PC-9 (cell line): ENCODE data around the gene KAT7. TPM values are rescaled to one million over a fixed set of nuclear protein-coding genes. Genes with fewer than 3 reads are reported as not detected.

Experiments
- BruUV-seq: library from RNA; stranded (reverse); fragments of 400-500 nt; replicated peaks from 2 replicates; lab custom pipeline; 2021; lab: Mats Ljungman, UMichigan
- CTCF ChIA-PET: fragments of 300-600 bp; sonication (Branson Sonifier 250); formaldehyde crosslinking; loops from one replicate; lab custom pipeline; 2022; ENCODE audit warnings: antibody characterized with exemption; lab: Charles Lee
- POLR2A ChIA-PET: fragments of 300-600 bp; sonication (Branson Sonifier 250); formaldehyde crosslinking; loops from one replicate; lab custom pipeline; 2022; ENCODE audit warnings: antibody characterized with exemption; ENCODE audit not compliant: unreplicated experiment; lab: Charles Lee
- DNase-seq, 2 experiments: peaks; one replicate each; pipeline versions ENCODE4 v3.0.0 to v3.0.0-alpha.2; 2015 to 2022; ENCODE audit warnings: mixed read lengths in 1 of 2
- H2AFZ ChIP-seq: fragments of 200-600 bp; sonication (generic); 2 replicates; pipeline ENCODE4 v1.8.1; 2017; ENCODE audit warnings: antibody characterized with exemption
- H3F3A ChIP-seq: fragments of 200-600 bp; sonication (generic); 2 replicates; pipeline ENCODE4 v1.8.1; 2017; ENCODE audit warnings: antibody characterized with exemption, mild to moderate bottlenecking, low read depth; ENCODE audit not compliant: insufficient read depth
- H3K27ac ChIP-seq: fragments of 200-600 bp; sonication (generic); 2 replicates; pipeline ENCODE4 v1.6.1; 2016; ENCODE audit warnings: mixed run types
- H3K27me3 ChIP-seq: fragments of 200-600 bp; sonication (generic); 2 replicates; pipeline ENCODE4 v1.6.1; 2016; ENCODE audit warnings: low read depth, mixed run types; ENCODE audit not compliant: insufficient read depth
- H3K36me3 ChIP-seq: fragments of 200-600 bp; sonication (generic); 2 replicates; pipeline ENCODE4 v1.6.1; 2016; ENCODE audit warnings: low read depth, mixed run types
- H3K4me1 ChIP-seq: fragments of 200-600 bp; sonication (generic); replicated peaks from 2 replicates; pipeline ENCODE4 v1.6.1; 2016; ENCODE audit warnings: mixed run types; ENCODE audit not compliant: insufficient read depth
- H3K4me2 ChIP-seq: fragments of 200-600 bp; sonication (generic); 2 replicates; pipeline ENCODE4 v1.6.1; 2017; ENCODE audit warnings: mixed run types
- H3K4me3 ChIP-seq: fragments of 200-600 bp; sonication (generic); 2 replicates; pipeline ENCODE4 v1.6.1; 2016; ENCODE audit warnings: mixed run types
- H3K79me2 ChIP-seq: fragments of 200-600 bp; sonication (generic); 2 replicates; pipeline ENCODE4 v1.6.1; 2017; ENCODE audit warnings: low read depth, mixed run types
- H3K9me2 ChIP-seq: fragments of 200-600 bp; sonication (generic); 2 replicates; pipeline ENCODE4 v1.8.1; 2017; ENCODE audit warnings: mild to moderate bottlenecking; ENCODE audit not compliant: insufficient read depth
- H3K9me3 ChIP-seq: fragments of 200-600 bp; sonication (generic); 2 replicates; pipeline ENCODE4 v1.8.1; 2016; ENCODE audit warnings: low read depth; ENCODE audit not compliant: insufficient read depth
- H4K20me1 ChIP-seq: fragments of 200-600 bp; sonication (generic); 2 replicates; pipeline ENCODE4 v1.8.1; 2017; ENCODE audit not compliant: insufficient read depth
- EZH2 ChIP-seq: fragments of 200-600 bp; sonication (generic); IDR thresholded peaks from 2 replicates; pipeline ENCODE4 v1.8.0; 2017; ENCODE audit warnings: antibody characterized with exemption, low read depth
- intact Hi-C: fragments of 100-400 bp; cut with micrococcal nuclease; formaldehyde crosslinking; loops from one replicate; pipeline ENCODE4 v1.10.0; 2022; ENCODE audit not compliant: unreplicated experiment
- total RNA-seq: library from RNA; stranded (reverse); gene quantifications from 2 replicates; pipeline ENCODE4 v1.2.3, GENCODE V29; 2021
- TF ChIP-seq, protein P1 (sequence below): fragments of 200-600 bp; sonication (generic); conservative IDR thresholded peaks from 2 replicates; pipeline ENCODE4 v1.6.1; 2017; ENCODE audit warnings: mixed run types, antibody characterized with exemption, mild to moderate bottlenecking, moderate library complexity

KAT7 gene
- total RNA-seq, 1 experiment from 2014 or later = 57.0 TPM

DNA sequence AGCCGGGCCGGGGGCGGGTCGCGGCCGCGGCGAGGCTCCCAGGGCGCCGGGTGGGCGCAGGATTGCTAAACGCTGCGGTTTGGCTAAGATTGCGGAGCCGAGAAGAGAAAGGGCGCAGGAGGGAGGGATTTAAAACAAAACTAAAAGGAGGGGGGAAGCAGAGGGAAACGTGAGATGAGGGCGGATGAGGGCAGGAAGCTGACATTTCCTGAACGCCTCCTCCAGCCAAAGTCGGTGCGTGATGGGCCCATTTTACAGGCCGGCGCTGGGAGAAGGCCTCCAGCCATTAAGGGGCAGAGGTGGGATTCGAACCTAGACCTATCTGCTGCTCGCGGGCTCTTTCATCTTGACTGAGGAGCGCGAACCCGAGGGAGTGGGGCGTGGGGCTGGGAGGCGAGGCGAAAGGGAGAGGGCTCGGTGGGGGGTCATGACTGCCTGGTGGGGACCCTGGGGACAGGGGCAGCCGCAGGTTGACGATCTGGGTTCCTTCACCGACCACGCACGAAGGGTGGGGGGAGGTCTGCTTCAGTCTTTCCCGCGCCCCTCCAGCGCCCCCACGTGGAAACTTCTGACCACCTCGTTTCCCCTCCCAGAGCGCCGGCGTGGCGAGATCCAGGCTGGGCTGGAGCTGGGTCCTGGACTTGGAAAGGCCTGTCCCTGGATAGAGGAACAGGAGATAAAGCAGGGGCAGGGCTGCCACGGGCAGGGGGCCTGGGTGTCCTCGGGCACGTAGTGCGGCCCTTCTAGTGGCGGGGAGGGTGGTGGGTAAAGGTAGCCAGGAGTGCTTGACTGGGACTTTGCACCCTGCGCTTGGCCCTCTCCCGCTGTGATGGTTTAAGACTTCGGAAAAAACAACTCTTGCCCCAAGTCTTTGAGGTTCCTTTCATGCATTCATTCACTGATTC, 63.2 kb downstream of the KAT7 start:
- Histone ChIP-seq H2AFZ (peak overlapping the region; percentile 69), H3K9me2 (no peaks in the 10 kb centered on the region), H4K20me1 (no peaks in the 10 kb centered on the region), H3K9me3 (no peaks in the 10 kb centered on the region), H3K27me3 (peaks cover 50% of the 10 kb centered on the region), H3K4me3 (peak overlapping the region; percentile 56; the same call in 1 of the 2 replicates), H3F3A (0 out of 2 replicates have a peak, but pooled peaks cover 2% of the 10 kb centered on the region), H3K36me3 (no peaks in the 10 kb centered on the region), H3K79me2 (no peaks in the 10 kb centered on the region), H3K4me2 (peak overlapping the region; percentile 77), H3K4me1 (peaks cover 5% of the 10 kb centered on the region), H3K27ac (no peak overlapping the region)
- ChIA-PET CTCF (interaction anchor here (0.6 kb wide), 1 partner anchor 457 kb away, joined by 4 read pairs; no protein-coding TSS in a partner anchor), POLR2A (no interaction called here)
- peak in 1 of 2 experiments; percentile 66 for DNase-seq
- TF ChIP-seq, protein P1, sequence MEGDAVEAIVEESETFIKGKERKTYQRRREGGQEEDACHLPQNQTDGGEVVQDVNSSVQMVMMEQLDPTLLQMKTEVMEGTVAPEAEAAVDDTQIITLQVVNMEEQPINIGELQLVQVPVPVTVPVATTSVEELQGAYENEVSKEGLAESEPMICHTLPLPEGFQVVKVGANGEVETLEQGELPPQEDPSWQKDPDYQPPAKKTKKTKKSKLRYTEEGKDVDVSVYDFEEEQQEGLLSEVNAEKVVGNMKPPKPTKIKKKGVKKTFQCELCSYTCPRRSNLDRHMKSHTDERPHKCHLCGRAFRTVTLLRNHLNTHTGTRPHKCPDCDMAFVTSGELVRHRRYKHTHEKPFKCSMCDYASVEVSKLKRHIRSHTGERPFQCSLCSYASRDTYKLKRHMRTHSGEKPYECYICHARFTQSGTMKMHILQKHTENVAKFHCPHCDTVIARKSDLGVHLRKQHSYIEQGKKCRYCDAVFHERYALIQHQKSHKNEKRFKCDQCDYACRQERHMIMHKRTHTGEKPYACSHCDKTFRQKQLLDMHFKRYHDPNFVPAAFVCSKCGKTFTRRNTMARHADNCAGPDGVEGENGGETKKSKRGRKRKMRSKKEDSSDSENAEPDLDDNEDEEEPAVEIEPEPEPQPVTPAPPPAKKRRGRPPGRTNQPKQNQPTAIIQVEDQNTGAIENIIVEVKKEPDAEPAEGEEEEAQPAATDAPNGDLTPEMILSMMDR = peak; percentile 74
- peak; percentile 94 for TF ChIP-seq EZH2
- no TSS peak for BruUV-seq
- intact Hi-C loops = loop anchor here (2.0 to 5.0 kb wide), 2 partner anchors 144 to 283 kb away; partner anchors contain the start of gene SLC35B1

DNA sequence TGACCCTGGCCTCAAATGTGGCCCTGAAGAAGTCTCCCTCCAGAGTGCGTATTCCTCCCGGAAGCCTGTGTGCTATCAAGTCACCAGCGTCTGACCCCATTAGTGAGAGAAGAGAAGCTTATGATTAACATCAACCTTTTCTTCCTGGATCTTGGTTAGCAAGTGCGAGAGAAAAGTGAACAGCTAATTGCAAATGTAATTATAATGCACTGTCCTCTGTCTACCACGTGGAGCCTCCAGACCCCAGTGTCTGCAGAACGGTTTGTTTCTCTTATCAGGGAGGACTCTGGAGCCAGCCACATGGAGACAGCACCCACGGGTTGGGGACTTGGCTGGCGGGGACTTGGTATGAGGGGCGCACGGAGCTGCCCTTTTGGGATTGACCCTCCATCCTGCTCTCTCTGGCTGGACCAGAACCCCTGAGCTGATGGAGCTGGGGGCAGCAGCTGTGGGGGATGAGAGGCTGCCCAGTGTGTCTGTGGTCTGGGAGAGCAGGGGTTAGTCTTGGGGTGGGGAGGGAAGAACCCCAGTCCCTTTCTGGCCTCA, 65.1 kb downstream of the KAT7 start:
- intact Hi-C loops = loop anchor here (5.0 kb wide), 1 partner anchor 146 kb away; the partner anchor contains the start of gene SLC35B1
- Histone ChIP-seq H3K27me3 (peaks cover 50% of the 10 kb centered on the region), H3K4me1 (peaks cover 5% of the 10 kb centered on the region), H3F3A (no peaks in the 10 kb centered on the region), H3K9me3 (no peaks in the 10 kb centered on the region), H4K20me1 (no peaks in the 10 kb centered on the region), H3K27ac (no peak overlapping the region), H3K4me2 (no peak overlapping the region), H3K4me3 (no peak overlapping the region), H3K36me3 (no peaks in the 10 kb centered on the region), H3K79me2 (no peaks in the 10 kb centered on the region), H2AFZ (no peak overlapping the region), H3K9me2 (no peaks in the 10 kb centered on the region)
- no peak for TF ChIP-seq EZH2
- TF ChIP-seq, protein P1 = no peak
- ChIA-PET CTCF (no interaction called here), POLR2A (interaction anchor here (0.5 to 0.6 kb wide), 2 partner anchors 325 to 434 kb away, joined by 4 to 9 read pairs; no protein-coding TSS in a partner anchor)
- DNase-seq = no peak
- BruUV-seq = no TSS peak

DNA sequence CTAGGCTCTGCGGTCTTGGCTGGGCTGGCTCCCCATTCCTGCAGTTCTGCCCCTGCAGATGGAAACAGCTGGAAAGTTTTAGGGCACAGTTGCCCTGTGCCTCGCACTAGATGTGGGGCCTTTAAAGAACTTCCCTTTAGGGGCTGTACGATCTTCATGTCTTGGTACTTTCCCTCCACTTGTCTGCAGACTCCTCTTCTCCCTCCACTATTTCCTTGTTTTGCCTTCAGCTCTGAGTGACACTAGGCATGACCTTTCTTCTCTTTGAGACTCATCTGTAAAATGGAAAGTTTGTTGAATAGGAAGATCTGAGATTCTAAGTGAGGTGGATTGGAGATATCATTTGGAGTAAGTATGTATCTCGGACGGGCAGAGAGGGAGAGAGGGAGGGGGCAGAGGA, 65.6 kb downstream of the KAT7 start:
- Histone ChIP-seq H3K9me3 (no peaks in the 10 kb centered on the region), H3K79me2 (no peaks in the 10 kb centered on the region), H3K4me2 (no peak overlapping the region), H2AFZ (no peak overlapping the region), H4K20me1 (no peaks in the 10 kb centered on the region), H3F3A (no peaks in the 10 kb centered on the region), H3K4me1 (peaks cover 5% of the 10 kb centered on the region), H3K36me3 (no peaks in the 10 kb centered on the region), H3K4me3 (no peak overlapping the region), H3K27ac (no peak overlapping the region), H3K9me2 (no peaks in the 10 kb centered on the region), H3K27me3 (peaks cover 50% of the 10 kb centered on the region)
- ChIA-PET POLR2A (no interaction called here), CTCF (no interaction called here)
- DNase-seq = no peak
- TF ChIP-seq, protein P1 = no peak
- intact Hi-C loops = loop anchor here (5.0 kb wide), 1 partner anchor 147 kb away; the partner anchor contains the start of gene SLC35B1
- BruUV-seq = no TSS peak
